Omental fat pad (tissue), 4 donors: ENCODE results near the gene GAB1. TPM values are rescaled to one million over a fixed set of nuclear protein-coding genes. Genes with fewer than 3 reads are reported as not detected.
A peak's percentile ranks its signal among the peaks of the same experiment; 100 is the strongest.

Source experiments
- ATAC-seq: fragments of 150-250 bp; one replicate; pipeline ENCODE4 v1.9.1; 2016; ENCODE audit warnings: mild to moderate bottlenecking, moderate library complexity; ENCODE audit not compliant: low FRiP score
- DNase-seq: peaks from one replicate; pipeline ENCODE4 v3.0.0-alpha.2; 2019; ENCODE audit warnings: low spot score
- total RNA-seq, 4 donors: library from RNA; depleted of rRNA; stranded (reverse); fragments of >200 nt; gene quantifications; one replicate each; pipeline ENCODE4 v1.1.0, GENCODE V29; 2016
- TF ChIP-seq, protein P1 (sequence below), 3 donors: fragments of 450-650 bp; IDR thresholded peaks; one replicate each; pipeline ENCODE4 v1.5.1; 2016 to 2017; ENCODE audit warnings: antibody characterized with exemption in 3 of 3, mild to moderate bottlenecking in 3 of 3, moderate library complexity in 2 of 3

The GAB1 gene
- total RNA-seq, 4 donors from 2014 or later = 9.4 to 32.2 (median 29.4) TPM

DNA sequence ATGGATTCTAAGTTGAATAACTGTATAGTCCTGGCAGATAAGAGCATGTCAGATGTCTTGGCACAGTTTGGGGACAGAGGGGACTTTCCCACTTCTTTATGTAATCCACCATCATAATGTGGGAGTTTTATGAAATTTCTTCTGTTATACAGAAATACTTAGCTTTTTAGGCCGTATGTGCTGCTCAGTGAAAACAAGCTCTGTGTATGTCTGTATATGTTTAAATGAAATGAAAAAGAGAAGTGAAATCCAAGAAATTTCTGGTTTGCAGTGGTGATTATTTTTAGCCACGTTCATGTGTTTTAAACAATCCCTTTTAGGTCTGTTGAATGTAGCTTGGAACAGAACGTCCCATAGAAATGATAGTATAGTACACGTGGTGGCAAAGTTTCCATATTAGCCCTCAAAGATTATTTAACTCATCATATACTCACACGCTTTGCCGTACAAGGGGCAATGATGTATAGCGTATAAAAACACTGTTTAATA is 41.0 kb downstream of the GAB1 start:
- DNase-seq (no peak), ATAC-seq (no peak)
- TF ChIP-seq, protein P1, sequence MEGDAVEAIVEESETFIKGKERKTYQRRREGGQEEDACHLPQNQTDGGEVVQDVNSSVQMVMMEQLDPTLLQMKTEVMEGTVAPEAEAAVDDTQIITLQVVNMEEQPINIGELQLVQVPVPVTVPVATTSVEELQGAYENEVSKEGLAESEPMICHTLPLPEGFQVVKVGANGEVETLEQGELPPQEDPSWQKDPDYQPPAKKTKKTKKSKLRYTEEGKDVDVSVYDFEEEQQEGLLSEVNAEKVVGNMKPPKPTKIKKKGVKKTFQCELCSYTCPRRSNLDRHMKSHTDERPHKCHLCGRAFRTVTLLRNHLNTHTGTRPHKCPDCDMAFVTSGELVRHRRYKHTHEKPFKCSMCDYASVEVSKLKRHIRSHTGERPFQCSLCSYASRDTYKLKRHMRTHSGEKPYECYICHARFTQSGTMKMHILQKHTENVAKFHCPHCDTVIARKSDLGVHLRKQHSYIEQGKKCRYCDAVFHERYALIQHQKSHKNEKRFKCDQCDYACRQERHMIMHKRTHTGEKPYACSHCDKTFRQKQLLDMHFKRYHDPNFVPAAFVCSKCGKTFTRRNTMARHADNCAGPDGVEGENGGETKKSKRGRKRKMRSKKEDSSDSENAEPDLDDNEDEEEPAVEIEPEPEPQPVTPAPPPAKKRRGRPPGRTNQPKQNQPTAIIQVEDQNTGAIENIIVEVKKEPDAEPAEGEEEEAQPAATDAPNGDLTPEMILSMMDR (IDR thresholded peaks at IDR 0.05) = no peak

DNA sequence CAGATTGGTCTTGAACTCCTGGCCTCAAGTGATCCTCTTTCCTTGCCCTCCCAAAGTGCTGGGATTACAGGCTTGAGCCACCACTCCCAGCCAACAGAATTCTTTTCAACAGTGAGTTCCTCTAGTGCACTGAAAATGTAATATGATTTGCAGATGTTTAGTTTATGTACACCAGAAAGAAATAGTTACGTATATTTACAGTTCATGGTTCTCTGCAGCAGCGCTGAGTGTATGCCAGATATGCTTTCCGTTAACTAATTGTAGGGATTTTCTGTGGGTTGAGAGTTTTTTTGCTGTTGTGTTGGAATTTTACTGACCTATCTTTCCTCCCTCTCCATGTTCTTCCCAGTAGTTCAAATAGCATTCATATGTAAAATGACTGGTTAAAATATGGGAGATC is 44.0 kb downstream of the GAB1 start:
- TF ChIP-seq, protein P1 (IDR thresholded peaks at IDR 0.05) = no peak
- no peak for DNase-seq
- no peak for ATAC-seq

DNA sequence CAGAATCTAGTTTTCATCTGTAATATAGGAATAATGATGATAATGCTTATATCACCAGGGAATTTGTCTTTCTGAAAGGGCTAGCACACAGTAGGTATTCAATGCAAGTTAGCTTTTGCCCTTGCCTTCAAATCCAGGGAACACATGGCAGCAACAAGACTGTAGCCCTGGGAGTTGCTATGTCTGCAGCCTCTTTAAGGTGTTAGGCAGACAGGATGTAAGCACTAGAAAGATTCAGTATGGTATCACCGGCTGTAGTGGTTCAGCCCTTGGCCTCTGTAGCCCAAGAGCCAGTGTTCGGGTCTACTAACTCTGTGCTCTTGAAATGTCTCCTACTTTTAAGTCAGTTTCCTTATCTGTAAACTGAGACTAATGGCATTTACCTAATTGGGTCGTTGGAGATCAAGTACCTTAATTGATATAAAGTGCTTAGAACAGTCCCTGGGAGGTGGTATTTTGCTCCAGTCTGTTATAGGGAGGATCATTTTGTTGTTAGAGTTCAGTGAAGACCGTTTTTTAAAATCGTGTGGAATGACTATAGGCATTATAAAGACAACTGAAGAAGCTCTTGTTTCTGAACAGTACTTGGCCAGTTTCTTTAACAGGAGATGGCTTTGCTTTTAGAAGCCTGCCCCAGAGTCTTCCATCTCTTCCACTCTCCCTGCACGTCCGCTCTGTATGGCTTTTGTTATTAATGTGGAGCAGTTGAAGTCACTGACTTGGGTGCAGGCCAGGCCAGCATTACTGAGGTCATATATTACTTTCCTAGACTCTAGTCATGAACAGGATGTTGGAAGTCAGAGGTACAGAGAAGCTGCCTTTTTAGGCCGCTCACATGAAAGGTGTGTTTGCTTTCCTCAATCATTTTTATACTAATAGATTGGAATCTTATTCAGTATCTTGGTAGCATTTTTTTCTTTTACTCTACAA is 44.8 kb downstream of the GAB1 start:
- DNase-seq (no peak), ATAC-seq (peak; percentile 69)
- TF ChIP-seq, protein P1 (IDR thresholded peaks at IDR 0.05) = no peak

DNA sequence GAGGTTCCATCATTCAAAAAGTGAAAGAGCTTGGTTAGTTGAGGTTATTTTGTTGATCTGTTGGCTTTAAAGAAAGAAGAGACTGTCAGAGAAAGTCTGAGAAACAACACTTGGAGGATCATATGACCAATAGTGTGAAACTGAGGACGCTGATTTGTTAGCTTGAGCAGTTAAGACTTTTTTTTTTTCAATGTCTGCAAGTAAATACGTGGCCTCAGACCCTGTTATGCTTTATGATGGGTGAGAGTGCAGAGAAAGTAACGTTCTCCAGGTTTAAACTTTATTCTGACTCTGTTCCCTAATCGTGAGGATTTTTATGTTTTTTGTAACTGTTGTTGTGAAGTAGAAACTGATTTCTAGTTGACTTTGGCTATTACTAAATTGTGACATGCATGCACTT is 45.9 kb downstream of the GAB1 start:
- ATAC-seq (no peak), DNase-seq (no peak)
- TF ChIP-seq, protein P1 (IDR thresholded peaks at IDR 0.05) = no peak

DNA sequence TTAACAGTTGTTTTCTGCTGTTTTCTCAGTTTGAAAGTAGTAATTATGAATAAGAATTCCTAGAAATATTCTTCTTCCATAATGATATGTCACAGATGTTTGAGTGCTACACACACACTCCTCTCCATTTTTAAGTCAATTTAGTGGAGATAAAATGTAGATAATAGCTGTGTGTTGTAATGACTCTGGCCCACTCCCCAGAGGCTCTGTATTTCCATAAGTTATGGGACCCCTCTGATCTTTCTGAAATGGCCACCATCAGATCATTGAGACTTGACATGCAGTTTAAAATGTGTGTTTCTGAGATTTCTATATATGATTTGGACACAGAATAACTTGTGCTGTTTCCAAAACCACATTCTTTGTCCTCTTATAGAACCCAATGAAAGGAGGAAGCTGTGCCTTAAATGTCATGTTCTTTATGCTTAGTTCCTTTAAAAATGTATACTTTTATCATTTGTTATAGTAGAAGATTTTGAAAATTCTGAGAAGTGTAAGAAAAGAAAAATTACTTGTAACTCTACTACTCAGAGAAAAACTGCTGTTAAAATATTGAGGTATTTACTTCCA is 46.4 kb downstream of the GAB1 start:
- TF ChIP-seq, protein P1 (IDR thresholded peaks at IDR 0.05) = no peak
- no peak for ATAC-seq
- no peak for DNase-seq

DNA sequence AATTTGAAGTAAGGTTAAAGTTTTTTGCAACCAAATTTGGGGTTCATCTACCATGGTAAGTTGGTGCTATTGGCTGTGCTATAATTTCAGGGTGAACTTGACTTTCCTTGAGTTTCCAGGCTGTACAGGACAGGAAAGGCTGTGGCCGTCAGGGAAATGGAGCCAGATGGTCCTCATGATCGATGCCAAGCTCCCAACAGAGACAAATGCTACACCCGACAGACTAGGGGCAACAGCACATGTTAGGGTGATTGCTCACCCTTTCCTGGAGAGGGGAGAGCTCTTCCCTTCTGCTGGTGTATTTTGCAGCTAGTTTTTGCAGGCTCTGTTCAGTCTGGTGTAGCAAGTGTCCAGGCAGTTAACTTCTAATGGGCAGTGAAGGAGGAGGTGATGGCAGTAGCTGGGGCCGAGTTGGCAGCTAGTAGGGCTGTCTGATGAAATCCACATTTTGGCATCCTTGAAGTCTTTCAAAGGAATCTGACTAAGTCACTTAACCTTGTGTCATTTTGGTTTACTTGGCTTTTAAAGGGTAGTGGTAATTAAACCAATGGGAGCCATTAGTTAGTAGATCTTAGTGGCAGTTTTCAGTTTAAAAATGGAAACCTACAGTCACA is 47.8 kb downstream of the GAB1 start:
- DNase-seq = no peak
- TF ChIP-seq, protein P1 (IDR thresholded peaks at IDR 0.05) = no peak
- ATAC-seq = no peak
